OCI-LY1 (cell line): ENCODE results near the gene CYP26A1.

Source experiments
- EZH2 ChIP-seq: fragments of 200-600 bp; sonication (generic), shearing (Covaris generic); IDR thresholded peaks from 2 replicates; pipeline ENCODE4 v1.8.0; 2017; ENCODE audit warnings: borderline replicate concordance, mixed run types, mild to moderate bottlenecking, antibody characterized with exemption, low read length, moderate library complexity, mixed read lengths
- TF ChIP-seq, protein P1 (sequence below): fragments of 200-600 bp; sonication (generic), shearing (Covaris generic); IDR thresholded peaks from 2 replicates; pipeline ENCODE4 v1.5.1; 2017; ENCODE audit warnings: mild to moderate bottlenecking, antibody characterized with exemption, low read length, moderate library complexity, mixed read lengths

DNA sequence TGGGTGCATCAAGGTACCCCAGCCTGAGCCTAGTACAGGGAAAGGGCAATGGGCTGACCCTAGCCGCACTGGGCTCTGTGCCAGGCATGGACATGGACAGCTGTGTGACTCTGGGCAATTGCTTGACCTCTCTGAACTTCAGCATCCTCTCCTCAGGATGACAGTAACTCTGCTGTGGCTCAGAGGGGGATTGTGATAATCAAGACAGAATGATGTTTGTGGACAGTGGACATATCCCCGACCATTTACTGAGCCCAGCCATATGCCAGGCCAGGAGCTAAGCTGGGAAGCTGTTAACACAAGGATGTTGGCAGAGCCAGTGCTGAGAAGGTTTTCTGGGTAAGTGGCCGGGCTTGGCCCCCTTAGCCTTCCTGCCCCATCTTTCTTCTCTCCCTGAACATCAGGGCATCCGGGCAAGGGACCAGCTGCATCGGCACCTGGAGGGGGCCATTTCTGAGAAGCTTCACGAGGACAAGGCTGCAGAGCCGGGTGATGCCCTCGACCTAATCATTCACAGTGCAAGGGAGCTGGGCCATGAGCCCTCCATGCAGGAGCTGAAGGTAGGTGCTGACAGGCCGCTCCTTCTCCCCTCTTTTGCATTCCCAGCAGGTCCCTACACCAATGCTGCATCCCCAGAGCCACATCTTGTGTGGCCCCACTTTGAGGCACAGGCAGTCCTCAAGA lies 9.6 kb upstream of the CYP26A1 start:
- TF ChIP-seq, protein P1, sequence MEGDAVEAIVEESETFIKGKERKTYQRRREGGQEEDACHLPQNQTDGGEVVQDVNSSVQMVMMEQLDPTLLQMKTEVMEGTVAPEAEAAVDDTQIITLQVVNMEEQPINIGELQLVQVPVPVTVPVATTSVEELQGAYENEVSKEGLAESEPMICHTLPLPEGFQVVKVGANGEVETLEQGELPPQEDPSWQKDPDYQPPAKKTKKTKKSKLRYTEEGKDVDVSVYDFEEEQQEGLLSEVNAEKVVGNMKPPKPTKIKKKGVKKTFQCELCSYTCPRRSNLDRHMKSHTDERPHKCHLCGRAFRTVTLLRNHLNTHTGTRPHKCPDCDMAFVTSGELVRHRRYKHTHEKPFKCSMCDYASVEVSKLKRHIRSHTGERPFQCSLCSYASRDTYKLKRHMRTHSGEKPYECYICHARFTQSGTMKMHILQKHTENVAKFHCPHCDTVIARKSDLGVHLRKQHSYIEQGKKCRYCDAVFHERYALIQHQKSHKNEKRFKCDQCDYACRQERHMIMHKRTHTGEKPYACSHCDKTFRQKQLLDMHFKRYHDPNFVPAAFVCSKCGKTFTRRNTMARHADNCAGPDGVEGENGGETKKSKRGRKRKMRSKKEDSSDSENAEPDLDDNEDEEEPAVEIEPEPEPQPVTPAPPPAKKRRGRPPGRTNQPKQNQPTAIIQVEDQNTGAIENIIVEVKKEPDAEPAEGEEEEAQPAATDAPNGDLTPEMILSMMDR, result no peak
- no peak for TF ChIP-seq EZH2
